Ovary (tissue), 3 donors: ENCODE results near the gene NHP2.

Source experiments
- POLR2A ChIP-seq: fragments of 450-650 bp; IDR thresholded peaks from one replicate; pipeline ENCODE4 v1.6.1; 2017; ENCODE audit warnings: antibody characterized with exemption, mild to moderate bottlenecking, moderate library complexity
- TF ChIP-seq, protein P1 (sequence below), 3 donors: fragments of 450-650 bp in 2 of 3; fragments of 200-600 bp in 1 of 3; IDR thresholded peaks; one replicate each; pipeline versions ENCODE4 v1.5.1 to v1.8.0; 2016 to 2022; ENCODE audit warnings: antibody characterized with exemption in 3 of 3, mild to moderate bottlenecking in 1 of 3
- donor health status: DM: no; HTN: no; CAD: no.

- TF ChIP-seq, protein P1, sequence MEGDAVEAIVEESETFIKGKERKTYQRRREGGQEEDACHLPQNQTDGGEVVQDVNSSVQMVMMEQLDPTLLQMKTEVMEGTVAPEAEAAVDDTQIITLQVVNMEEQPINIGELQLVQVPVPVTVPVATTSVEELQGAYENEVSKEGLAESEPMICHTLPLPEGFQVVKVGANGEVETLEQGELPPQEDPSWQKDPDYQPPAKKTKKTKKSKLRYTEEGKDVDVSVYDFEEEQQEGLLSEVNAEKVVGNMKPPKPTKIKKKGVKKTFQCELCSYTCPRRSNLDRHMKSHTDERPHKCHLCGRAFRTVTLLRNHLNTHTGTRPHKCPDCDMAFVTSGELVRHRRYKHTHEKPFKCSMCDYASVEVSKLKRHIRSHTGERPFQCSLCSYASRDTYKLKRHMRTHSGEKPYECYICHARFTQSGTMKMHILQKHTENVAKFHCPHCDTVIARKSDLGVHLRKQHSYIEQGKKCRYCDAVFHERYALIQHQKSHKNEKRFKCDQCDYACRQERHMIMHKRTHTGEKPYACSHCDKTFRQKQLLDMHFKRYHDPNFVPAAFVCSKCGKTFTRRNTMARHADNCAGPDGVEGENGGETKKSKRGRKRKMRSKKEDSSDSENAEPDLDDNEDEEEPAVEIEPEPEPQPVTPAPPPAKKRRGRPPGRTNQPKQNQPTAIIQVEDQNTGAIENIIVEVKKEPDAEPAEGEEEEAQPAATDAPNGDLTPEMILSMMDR (IDR thresholded peaks at IDR 0.05), result no peak
- no peak for TF ChIP-seq POLR2A
Observed at GRCh38 chr5:178123966-178124925, 29.4 kb downstream of the NHP2 start.
